ENCODE data around the gene NCOR2.

- TF ChIP-seq, protein P1, sequence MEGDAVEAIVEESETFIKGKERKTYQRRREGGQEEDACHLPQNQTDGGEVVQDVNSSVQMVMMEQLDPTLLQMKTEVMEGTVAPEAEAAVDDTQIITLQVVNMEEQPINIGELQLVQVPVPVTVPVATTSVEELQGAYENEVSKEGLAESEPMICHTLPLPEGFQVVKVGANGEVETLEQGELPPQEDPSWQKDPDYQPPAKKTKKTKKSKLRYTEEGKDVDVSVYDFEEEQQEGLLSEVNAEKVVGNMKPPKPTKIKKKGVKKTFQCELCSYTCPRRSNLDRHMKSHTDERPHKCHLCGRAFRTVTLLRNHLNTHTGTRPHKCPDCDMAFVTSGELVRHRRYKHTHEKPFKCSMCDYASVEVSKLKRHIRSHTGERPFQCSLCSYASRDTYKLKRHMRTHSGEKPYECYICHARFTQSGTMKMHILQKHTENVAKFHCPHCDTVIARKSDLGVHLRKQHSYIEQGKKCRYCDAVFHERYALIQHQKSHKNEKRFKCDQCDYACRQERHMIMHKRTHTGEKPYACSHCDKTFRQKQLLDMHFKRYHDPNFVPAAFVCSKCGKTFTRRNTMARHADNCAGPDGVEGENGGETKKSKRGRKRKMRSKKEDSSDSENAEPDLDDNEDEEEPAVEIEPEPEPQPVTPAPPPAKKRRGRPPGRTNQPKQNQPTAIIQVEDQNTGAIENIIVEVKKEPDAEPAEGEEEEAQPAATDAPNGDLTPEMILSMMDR (IDR thresholded peaks at IDR 0.05) = no peak
- TF ChIP-seq POLR2A (IDR thresholded peaks at IDR 0.05) = no peak
These were observed 36.7 kb downstream of the NCOR2 start for GRCh38 chr12:124530637-124531263.

All from suprapubic skin (tissue), 3 donors.